ENCODE results near the gene CCDC43. TPM values are rescaled to one million over a fixed set of nuclear protein-coding genes. Genes with fewer than 3 reads are reported as not detected.

Gene CCDC43
- total RNA-seq, 1 experiment from 2014 or later = 34.3 TPM

DNA sequence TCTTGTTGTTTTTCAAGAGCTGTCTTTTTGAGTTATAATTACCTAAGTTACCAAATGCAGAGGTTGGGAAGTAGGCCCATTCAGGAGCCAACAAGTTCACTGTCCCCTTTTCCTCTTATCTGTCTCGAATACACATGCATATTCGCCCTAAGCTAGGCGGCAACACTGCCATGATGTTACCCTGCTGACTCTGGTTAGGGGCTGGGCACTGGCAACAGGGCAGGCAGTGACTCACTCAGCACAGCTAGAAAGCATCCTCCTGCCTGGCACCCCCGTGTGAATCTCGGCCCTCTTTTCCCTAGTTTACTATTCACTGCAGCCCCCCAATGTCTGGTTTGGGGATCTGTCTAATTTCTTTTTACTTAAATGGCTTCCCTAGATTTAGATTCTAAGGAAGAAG, 32.7 kb upstream of the CCDC43 start:
- no peak for DNase-seq
- Histone ChIP-seq H3K4ac (ENCODE audit: low read depth, low read length) (no peak overlapping the region), H3K4me2 (ENCODE audit: insufficient read depth, insufficient read length, low read length) (no peak overlapping the region), H4K5ac (ENCODE audit: insufficient read length, low read depth, low read length) (no peak overlapping the region), H3K27ac (ENCODE audit: insufficient read length, low read depth, low read length) (no peak overlapping the region), H3K9ac (ENCODE audit: extremely low read depth, insufficient read length, low read length) (no peak overlapping the region), H3K18ac (ENCODE audit: insufficient read length, low read depth, low read length) (no peak overlapping the region), H3T11ph (ENCODE audit: low read length) (no peak overlapping the region), H2AK5ac (ENCODE audit: insufficient read length, low read length) (no peak overlapping the region), H2BK12ac (ENCODE audit: insufficient read length, low read depth, low read length) (no peak overlapping the region), H2BK120ac (ENCODE audit: low read depth, low read length, poor library complexity, severe bottlenecking) (no peak overlapping the region), H3K14ac (ENCODE audit: insufficient read depth, low read length) (no peak overlapping the region), H3K23me2 (ENCODE audit: insufficient read length, low read depth, low read length, poor library complexity, severe bottlenecking) (no peaks in the 10 kb centered on the region), H3K79me1 (ENCODE audit: insufficient read depth, low read depth, low read length, poor library complexity, severe bottlenecking) (no peaks in the 10 kb centered on the region), H3K27me3 (ENCODE audit: insufficient read depth, low read length) (no peaks in the 10 kb centered on the region), H2BK20ac (ENCODE audit: low read depth, low read length, poor library complexity, severe bottlenecking) (no peak overlapping the region), H4K8ac (replicated peaks; ENCODE audit: insufficient read length, low read depth, low read length) (no peak overlapping the region), H4K91ac (ENCODE audit: insufficient read length, low read depth, low read length) (no peak overlapping the region), H2BK5ac (ENCODE audit: insufficient read length, low read length) (no peak overlapping the region), H2BK15ac (ENCODE audit: low read depth, low read length) (no peak overlapping the region), H3K4me1 (ENCODE audit: insufficient read depth, low read length) (no peaks in the 10 kb centered on the region), H3K79me2 (ENCODE audit: insufficient read depth, low read length) (no peaks in the 10 kb centered on the region), H3K9me3 (ENCODE audit: control insufficient read depth, low read depth, low read length) (no peaks in the 10 kb centered on the region), H3K56ac (ENCODE audit: insufficient read length, low read depth, low read length) (no peak overlapping the region), H3K23ac (ENCODE audit: insufficient read length, low read depth, low read length) (no peak overlapping the region), H4K20me1 (ENCODE audit: control insufficient read depth, insufficient read depth, insufficient read length) (no peaks in the 10 kb centered on the region), H2AFZ (ENCODE audit: low read length) (no peak overlapping the region)
- H3K4me1 Mint-ChIP-seq = no peaks in the 10 kb centered on the region
- H3K36me3 Mint-ChIP-seq (ENCODE audit: insufficient read depth in 1 of 3, low read depth in 3 of 3) = peaks cover 21 to 60% (median 55%) of the 10 kb centered on the region in 3 experiments; a peak in 6 of 7 replicates
- WGBS (ENCODE audit: extremely low coverage, insufficient read length, low lambda C conversion rate) = no CpG with 5 or more reads among the region's 5 CpGs
- no peaks in the 10 kb centered on the region for H3K9me3 Mint-ChIP-seq
- no peak overlapping the region for H3K4me3 Mint-ChIP-seq
- H3K27ac Mint-ChIP-seq = no peak overlapping the region
- no peaks in the 10 kb centered on the region for H3K27me3 Mint-ChIP-seq (ENCODE audit: low read depth)
- TF ChIP-seq, protein P1, sequence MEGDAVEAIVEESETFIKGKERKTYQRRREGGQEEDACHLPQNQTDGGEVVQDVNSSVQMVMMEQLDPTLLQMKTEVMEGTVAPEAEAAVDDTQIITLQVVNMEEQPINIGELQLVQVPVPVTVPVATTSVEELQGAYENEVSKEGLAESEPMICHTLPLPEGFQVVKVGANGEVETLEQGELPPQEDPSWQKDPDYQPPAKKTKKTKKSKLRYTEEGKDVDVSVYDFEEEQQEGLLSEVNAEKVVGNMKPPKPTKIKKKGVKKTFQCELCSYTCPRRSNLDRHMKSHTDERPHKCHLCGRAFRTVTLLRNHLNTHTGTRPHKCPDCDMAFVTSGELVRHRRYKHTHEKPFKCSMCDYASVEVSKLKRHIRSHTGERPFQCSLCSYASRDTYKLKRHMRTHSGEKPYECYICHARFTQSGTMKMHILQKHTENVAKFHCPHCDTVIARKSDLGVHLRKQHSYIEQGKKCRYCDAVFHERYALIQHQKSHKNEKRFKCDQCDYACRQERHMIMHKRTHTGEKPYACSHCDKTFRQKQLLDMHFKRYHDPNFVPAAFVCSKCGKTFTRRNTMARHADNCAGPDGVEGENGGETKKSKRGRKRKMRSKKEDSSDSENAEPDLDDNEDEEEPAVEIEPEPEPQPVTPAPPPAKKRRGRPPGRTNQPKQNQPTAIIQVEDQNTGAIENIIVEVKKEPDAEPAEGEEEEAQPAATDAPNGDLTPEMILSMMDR (conservative IDR thresholded peaks at IDR 0.05) = no peak

Data from H9 (cell line).